HEK293T (cell line): ENCODE data around the gene DNAJA4.

Experiments
- ARNT ChIP-seq: fragments of 450-650 bp; IDR thresholded peaks from 2 replicates; pipeline ENCODE4 v1.6.1; 2017; ENCODE audit warnings: mild to moderate bottlenecking
- BHLHE40 ChIP-seq: fragments of 450-650 bp; IDR thresholded peaks from 2 replicates; pipeline ENCODE4 v1.6.1; 2016; ENCODE audit warnings: mild to moderate bottlenecking, moderate library complexity, borderline replicate concordance
- CTBP1 ChIP-seq: fragments of 450-650 bp; IDR thresholded peaks from 2 replicates; pipeline ENCODE4 v1.6.1; 2016; ENCODE audit warnings: borderline replicate concordance
- ELF4 ChIP-seq: fragments of 450-650 bp; IDR thresholded peaks from 2 replicates; pipeline ENCODE4 v1.6.1; 2017; ENCODE audit warnings: antibody characterized with exemption
- FOXA1 ChIP-seq: fragments of 450-650 bp; IDR thresholded peaks from 2 replicates; pipeline ENCODE4 v1.6.1; 2016; ENCODE audit warnings: mild to moderate bottlenecking
- FOXK2 ChIP-seq: fragments of 450-650 bp; IDR thresholded peaks from 2 replicates; pipeline ENCODE4 v1.6.1; 2016; ENCODE audit warnings: mild to moderate bottlenecking
- FOXM1 ChIP-seq: fragments of 450-650 bp; IDR thresholded peaks from 2 replicates; pipeline ENCODE4 v1.6.1; 2017; ENCODE audit warnings: mild to moderate bottlenecking, borderline replicate concordance
- L3MBTL2 ChIP-seq: fragments of 450-650 bp; conservative IDR thresholded peaks from 2 replicates; pipeline ENCODE4 v1.6.1; 2016; ENCODE audit warnings: mild to moderate bottlenecking
- SP1 ChIP-seq: fragments of 450-650 bp; IDR thresholded peaks from 2 replicates; pipeline ENCODE4 v1.6.1; 2017
- TARDBP ChIP-seq: fragments of 450-650 bp; IDR thresholded peaks from 2 replicates; pipeline ENCODE4 v1.6.1; 2016
- TF ChIP-seq, protein P1 (sequence below): fragments of 450-650 bp; IDR thresholded peaks from 2 replicates; pipeline ENCODE4 v1.6.1; 2016

DNA sequence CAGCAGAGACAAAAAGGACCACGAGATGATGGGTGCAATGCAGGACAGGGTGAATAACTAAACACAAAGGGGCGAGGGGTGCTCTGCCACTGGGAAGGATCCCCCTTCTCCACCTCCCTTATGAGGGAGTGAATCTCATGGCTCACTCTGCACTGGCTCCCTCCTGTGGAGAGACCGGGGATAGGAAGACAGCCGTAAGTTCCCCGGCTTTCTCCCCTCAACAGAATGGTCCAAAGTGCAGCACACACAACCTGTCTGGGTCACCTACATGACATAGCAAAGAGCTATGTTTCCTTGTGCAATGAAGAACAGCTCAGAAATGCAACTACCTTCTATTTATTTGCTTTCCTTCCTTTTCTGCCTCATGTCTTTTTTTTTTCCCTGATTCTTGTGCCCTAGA lies 22.2 kb upstream of the DNAJA4 start:
- TF ChIP-seq BHLHE40: no peak
- no peak for TF ChIP-seq FOXM1
- TF ChIP-seq FOXK2: no peak
- TF ChIP-seq FOXA1: no peak
- TF ChIP-seq SP1: no peak
- no peak for TF ChIP-seq TARDBP
- TF ChIP-seq, protein P1, sequence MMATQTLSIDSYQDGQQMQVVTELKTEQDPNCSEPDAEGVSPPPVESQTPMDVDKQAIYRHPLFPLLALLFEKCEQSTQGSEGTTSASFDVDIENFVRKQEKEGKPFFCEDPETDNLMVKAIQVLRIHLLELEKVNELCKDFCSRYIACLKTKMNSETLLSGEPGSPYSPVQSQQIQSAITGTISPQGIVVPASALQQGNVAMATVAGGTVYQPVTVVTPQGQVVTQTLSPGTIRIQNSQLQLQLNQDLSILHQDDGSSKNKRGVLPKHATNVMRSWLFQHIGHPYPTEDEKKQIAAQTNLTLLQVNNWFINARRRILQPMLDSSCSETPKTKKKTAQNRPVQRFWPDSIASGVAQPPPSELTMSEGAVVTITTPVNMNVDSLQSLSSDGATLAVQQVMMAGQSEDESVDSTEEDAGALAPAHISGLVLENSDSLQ: no peak
- TF ChIP-seq CTBP1: no peak
- TF ChIP-seq L3MBTL2: no peak
- no peak for TF ChIP-seq ELF4
- no peak for TF ChIP-seq ARNT
